Measurements from ENCODE around the gene HAUS1. TPM values are rescaled to one million over a fixed set of nuclear protein-coding genes. Genes with fewer than 3 reads are reported as not detected.

The HAUS1 gene
- total and polyA plus RNA-seq, 8 donors = 19.0 to 56.8 (median 42.7) TPM

- Histone ChIP-seq H3K4me3 (peak within 1 kb of the TSS; percentile 85 to 99), H3K9me3 (no peaks in the 10 kb centered on the region), H3K4me1 (peaks cover 8 to 39% of the 10 kb centered on the region in 2 donors), H3K27me3 (no peaks in the 10 kb centered on the region), H3K36me3 (peaks cover 0 to 29% of the 10 kb centered on the region in 2 donors), H3K27ac (peak within 1 kb of the TSS; percentile 91 to 95)
- intact Hi-C loops (cut with DNase I) = no loop called here
- ATAC-seq = peak; percentile 94
- peak; percentile 85 to 94 (median 89) for DNase-seq
- TF ChIP-seq CTCF (IDR thresholded peaks at IDR 0.05) = no peak
Measured at GRCh38 chr18:46097801-46098615, 6.2 kb upstream of the HAUS1 start, which contains the start of gene ATP5F1A. ATP5F1A (minus strand) TSS chr18:46098296; CDS start chr18:46098231, 65 bp downstream.

GRCh38 chr18:46098616-46098933 is 5.6 kb upstream of the HAUS1 start:
- H3K27ac ChIP-seq = peak overlapping the region; percentile 91 to 95
- TF ChIP-seq CTCF (IDR thresholded peaks at IDR 0.05) = no peak
- ATAC-seq (no peak), DNase-seq (no peak)
- H3K9me3 ChIP-seq = no peaks in the 10 kb centered on the region
- H3K36me3 ChIP-seq = peaks cover 0 to 23% of the 10 kb centered on the region in 2 donors
- H3K4me3 ChIP-seq = peak overlapping the region; percentile 85 to 99
- intact Hi-C loops (cut with DNase I) = no loop called here
- no peaks in the 10 kb centered on the region for H3K27me3 ChIP-seq
- peaks cover 8 to 42% of the 10 kb centered on the region in 2 donors for H3K4me1 ChIP-seq

- Histone ChIP-seq H3K27ac (no peak overlapping the region), H3K4me3 (no peak overlapping the region), H3K4me1 (peaks cover 8 to 41% of the 10 kb centered on the region in 2 donors), H3K36me3 (peaks cover 0 to 14% of the 10 kb centered on the region in 2 donors), H3K27me3 (no peaks in the 10 kb centered on the region), H3K9me3 (no peaks in the 10 kb centered on the region)
- DNase-seq = no peak
- no peak for ATAC-seq
- intact Hi-C loops (cut with DNase I) = no loop called here
- no peak for TF ChIP-seq CTCF (IDR thresholded peaks at IDR 0.05)
Measured at GRCh38 chr18:46099463-46099862, 4.7 kb upstream of the HAUS1 start.

GRCh38 chr18:46109386-46109785 is 5.2 kb downstream of the HAUS1 start:
- DNase-seq = no peak
- Histone ChIP-seq H3K9me3 (no peaks in the 10 kb centered on the region), H3K4me1 (peaks cover 0 to 6% of the 10 kb centered on the region in 2 donors), H3K27ac (no peak overlapping the region), H3K36me3 (peaks cover 0 to 26% of the 10 kb centered on the region in 2 donors), H3K27me3 (no peaks in the 10 kb centered on the region), H3K4me3 (no peak overlapping the region)
- no peak for TF ChIP-seq CTCF (IDR thresholded peaks at IDR 0.05)
- intact Hi-C loops (cut with DNase I) = no loop called here
- no peak for ATAC-seq

GRCh38 chr18:46110406-46110805 is 6.2 kb downstream of the HAUS1 start:
- Histone ChIP-seq H3K4me3 (no peak overlapping the region), H3K27me3 (no peaks in the 10 kb centered on the region), H3K4me1 (no peaks in the 10 kb centered on the region), H3K36me3 (peaks cover 0 to 37% of the 10 kb centered on the region in 2 donors), H3K9me3 (no peaks in the 10 kb centered on the region), H3K27ac (no peak overlapping the region)
- DNase-seq (no peak), ATAC-seq (no peak)
- TF ChIP-seq CTCF (IDR thresholded peaks at IDR 0.05) = no peak
- intact Hi-C loops (cut with DNase I) = no loop called here
